NT2/D1 (cell line): ENCODE measurements around the gene CDRT4.

ENCODE experiments used
- SUZ12 ChIP-seq: IDR thresholded peaks from 2 replicates; pipeline ENCODE4 v1.6.1; 2011; ENCODE audit not compliant: insufficient read length, insufficient read depth; ENCODE audit errors: extremely low read depth
- YY1 ChIP-seq: IDR thresholded peaks from 2 replicates; pipeline ENCODE4 v1.6.1; 2011; ENCODE audit not compliant: insufficient read length, insufficient read depth
- ZNF274 ChIP-seq: IDR thresholded peaks from 2 replicates; pipeline ENCODE4 v1.6.1; 2011; ENCODE audit warnings: mild to moderate bottlenecking, low read depth, low read length

DNA sequence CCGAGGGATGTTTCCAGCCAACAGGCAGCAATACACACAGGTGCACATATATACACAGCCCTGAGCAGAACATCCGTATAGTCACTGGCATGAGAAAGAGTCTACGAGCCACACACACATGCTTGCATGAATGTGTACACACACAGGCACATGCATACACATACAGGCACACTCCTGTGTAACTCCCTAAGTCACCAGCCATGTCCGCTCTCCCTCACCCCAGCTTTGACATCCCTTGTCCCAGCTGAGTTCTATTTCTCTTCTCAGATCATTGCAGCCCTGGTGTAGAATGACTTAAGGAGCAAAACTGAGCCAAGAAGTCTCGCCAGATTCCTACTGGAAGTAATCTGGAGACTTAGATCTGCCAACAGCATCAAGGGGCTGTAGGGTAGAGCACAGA is 13.1 kb downstream of the CDRT4 start:
- TF ChIP-seq YY1 (no peak), ZNF274 (no peak), SUZ12 (no peak)
